ENCODE measurements around the gene PCGF1.

Gene PCGF1

GRCh38 chr2:74548285-74548899 lies 40.9 kb upstream of the PCGF1 start:
- Mint-ChIP-seq H3K27me3 (peaks cover 48% of the 10 kb centered on the region), H3K27ac (no peak overlapping the region), H3K36me3 (ENCODE audit: low read depth) (no peaks in the 10 kb centered on the region), H3K4me1 (ENCODE audit: low read depth) (peaks cover 12% of the 10 kb centered on the region), H3K4me3 (peak overlapping the region; percentile 66), H3K9me3 (no peaks in the 10 kb centered on the region)
- DNase-seq = no peak

- Mint-ChIP-seq H3K27ac (no peak overlapping the region), H3K4me3 (no peak overlapping the region), H3K36me3 (ENCODE audit: low read depth) (no peaks in the 10 kb centered on the region), H3K9me3 (no peaks in the 10 kb centered on the region), H3K27me3 (peaks cover 42% of the 10 kb centered on the region), H3K4me1 (ENCODE audit: low read depth) (peaks cover 8% of the 10 kb centered on the region)
- DNase-seq = no peak
Measured at GRCh38 chr2:74546004-74546403, 38.5 kb upstream of the PCGF1 start.

GRCh38 chr2:74544634-74545033 lies 37.1 kb upstream of the PCGF1 start:
- DNase-seq = no peak
- H3K36me3 Mint-ChIP-seq (ENCODE audit: low read depth) = no peaks in the 10 kb centered on the region
- peaks cover 7% of the 10 kb centered on the region for H3K4me1 Mint-ChIP-seq (ENCODE audit: low read depth)
- H3K27me3 Mint-ChIP-seq = peaks cover 34% of the 10 kb centered on the region
- H3K9me3 Mint-ChIP-seq = no peaks in the 10 kb centered on the region
- no peak overlapping the region for H3K4me3 Mint-ChIP-seq
- H3K27ac Mint-ChIP-seq = no peak overlapping the region

GRCh38 chr2:74542978-74543377 lies 35.5 kb upstream of the PCGF1 start:
- no peaks in the 10 kb centered on the region for H3K4me1 Mint-ChIP-seq (ENCODE audit: low read depth)
- H3K4me3 Mint-ChIP-seq = no peak overlapping the region
- no peaks in the 10 kb centered on the region for H3K9me3 Mint-ChIP-seq
- no peaks in the 10 kb centered on the region for H3K36me3 Mint-ChIP-seq (ENCODE audit: low read depth)
- H3K27me3 Mint-ChIP-seq = peaks cover 37% of the 10 kb centered on the region
- DNase-seq = no peak
- H3K27ac Mint-ChIP-seq = no peak overlapping the region

GRCh38 chr2:74540291-74540690 lies 32.8 kb upstream of the PCGF1 start:
- DNase-seq = no peak
- Mint-ChIP-seq H3K27me3 (peaks cover 29% of the 10 kb centered on the region), H3K36me3 (ENCODE audit: low read depth) (no peaks in the 10 kb centered on the region), H3K4me1 (ENCODE audit: low read depth) (no peaks in the 10 kb centered on the region), H3K4me3 (no peak overlapping the region), H3K9me3 (no peaks in the 10 kb centered on the region), H3K27ac (no peak overlapping the region)

GRCh38 chr2:74538881-74539339 lies 31.4 kb upstream of the PCGF1 start:
- no peaks in the 10 kb centered on the region for H3K9me3 Mint-ChIP-seq
- no peak for DNase-seq
- no peak overlapping the region for H3K4me3 Mint-ChIP-seq
- H3K27ac Mint-ChIP-seq = no peak overlapping the region
- no peaks in the 10 kb centered on the region for H3K4me1 Mint-ChIP-seq (ENCODE audit: low read depth)
- H3K36me3 Mint-ChIP-seq (ENCODE audit: low read depth) = peaks cover 2% of the 10 kb centered on the region
- H3K27me3 Mint-ChIP-seq = peaks cover 29% of the 10 kb centered on the region

- H3K36me3 Mint-ChIP-seq (ENCODE audit: low read depth) = peaks cover 18% of the 10 kb centered on the region
- peaks cover 25% of the 10 kb centered on the region for H3K27me3 Mint-ChIP-seq
- H3K27ac Mint-ChIP-seq = no peak overlapping the region
- H3K9me3 Mint-ChIP-seq = no peaks in the 10 kb centered on the region
- H3K4me3 Mint-ChIP-seq = no peak overlapping the region
- no peak for DNase-seq
- peaks cover 2% of the 10 kb centered on the region for H3K4me1 Mint-ChIP-seq (ENCODE audit: low read depth)
Measured at GRCh38 chr2:74537140-74537539, 29.6 kb upstream of the PCGF1 start.

- Mint-ChIP-seq H3K4me1 (ENCODE audit: low read depth) (peaks cover 10% of the 10 kb centered on the region), H3K27me3 (peaks cover 24% of the 10 kb centered on the region), H3K27ac (no peak overlapping the region), H3K36me3 (ENCODE audit: low read depth) (peaks cover 26% of the 10 kb centered on the region), H3K9me3 (no peaks in the 10 kb centered on the region), H3K4me3 (no peak overlapping the region)
- no peak for DNase-seq
Measured at GRCh38 chr2:74536166-74536950, 28.9 kb upstream of the PCGF1 start.

- peaks cover 34% of the 10 kb centered on the region for H3K36me3 Mint-ChIP-seq (ENCODE audit: low read depth)
- peaks cover 17% of the 10 kb centered on the region for H3K4me1 Mint-ChIP-seq (ENCODE audit: low read depth)
- no peak overlapping the region for H3K4me3 Mint-ChIP-seq
- H3K27ac Mint-ChIP-seq = no peak overlapping the region
- no peaks in the 10 kb centered on the region for H3K9me3 Mint-ChIP-seq
- peaks cover 24% of the 10 kb centered on the region for H3K27me3 Mint-ChIP-seq
- no peak for DNase-seq
Measured at GRCh38 chr2:74535440-74535965, 28.0 kb upstream of the PCGF1 start.

GRCh38 chr2:74534411-74534810 lies 26.9 kb upstream of the PCGF1 start:
- H3K27ac Mint-ChIP-seq = no peak overlapping the region
- DNase-seq = no peak
- H3K4me1 Mint-ChIP-seq (ENCODE audit: low read depth) = peaks cover 17% of the 10 kb centered on the region
- peaks cover 17% of the 10 kb centered on the region for H3K27me3 Mint-ChIP-seq
- H3K36me3 Mint-ChIP-seq (ENCODE audit: low read depth) = peaks cover 37% of the 10 kb centered on the region
- H3K4me3 Mint-ChIP-seq = no peak overlapping the region
- no peaks in the 10 kb centered on the region for H3K9me3 Mint-ChIP-seq

GRCh38 chr2:74533464-74533863 lies 26.0 kb upstream of the PCGF1 start:
- H3K27me3 Mint-ChIP-seq = peaks cover 8% of the 10 kb centered on the region
- H3K9me3 Mint-ChIP-seq = no peaks in the 10 kb centered on the region
- H3K27ac Mint-ChIP-seq = no peak overlapping the region
- H3K4me3 Mint-ChIP-seq = no peak overlapping the region
- DNase-seq = no peak
- H3K36me3 Mint-ChIP-seq (ENCODE audit: low read depth) = peaks cover 47% of the 10 kb centered on the region
- peaks cover 17% of the 10 kb centered on the region for H3K4me1 Mint-ChIP-seq (ENCODE audit: low read depth)

GRCh38 chr2:74532222-74532621 lies 24.7 kb upstream of the PCGF1 start:
- H3K9me3 Mint-ChIP-seq = no peaks in the 10 kb centered on the region
- H3K27ac Mint-ChIP-seq = peak overlapping the region; percentile 99
- peaks cover 59% of the 10 kb centered on the region for H3K36me3 Mint-ChIP-seq (ENCODE audit: low read depth)
- peaks cover 29% of the 10 kb centered on the region for H3K4me1 Mint-ChIP-seq (ENCODE audit: low read depth)
- DNase-seq = no peak
- peak overlapping the region; percentile 100 for H3K4me3 Mint-ChIP-seq
- H3K27me3 Mint-ChIP-seq = no peaks in the 10 kb centered on the region

GRCh38 chr2:74531666-74532065 lies 24.2 kb upstream of the PCGF1 start:
- Mint-ChIP-seq H3K36me3 (ENCODE audit: low read depth) (peaks cover 65% of the 10 kb centered on the region), H3K4me3 (peak overlapping the region; percentile 100), H3K4me1 (ENCODE audit: low read depth) (peaks cover 35% of the 10 kb centered on the region), H3K27ac (peak overlapping the region; percentile 99), H3K9me3 (no peaks in the 10 kb centered on the region), H3K27me3 (no peaks in the 10 kb centered on the region)
- DNase-seq = no peak

- peak; percentile 68 for DNase-seq
- Mint-ChIP-seq H3K27ac (peak overlapping the region; percentile 99), H3K27me3 (no peaks in the 10 kb centered on the region), H3K4me3 (peak overlapping the region; percentile 100), H3K9me3 (no peaks in the 10 kb centered on the region), H3K4me1 (ENCODE audit: low read depth) (peaks cover 40% of the 10 kb centered on the region), H3K36me3 (ENCODE audit: low read depth) (peaks cover 76% of the 10 kb centered on the region)
Measured at GRCh38 chr2:74530239-74531187, 23.0 kb upstream of the PCGF1 start.

All from activated T-cell treated with anti-CD3 and anti-CD28 coated beads, Interleukin-2, amount 50 U/mL, for 24 hours (primary cell).